HG03159 (cell line): ENCODE results near the gene ALK.
A peak's percentile ranks its signal among the peaks of the same experiment; 100 is the strongest.
"Not testable (repeated sequence)": the region's sequence is repeated elsewhere in the genome, so short reads cannot be mapped to it uniquely, and the experiment has no call there.

Source experiments
- ATAC-seq: cut with Tn5 transposase; IDR thresholded peaks from one replicate; pipeline ENCODE4 v1.9.1; 2021; ENCODE audit warnings: mild to moderate bottlenecking, moderate library complexity; ENCODE audit not compliant: unreplicated experiment

ALK gene

GRCh38 chr2:29761278-29761677, 160.1 kb downstream of the ALK start:
- no peak for ATAC-seq

GRCh38 chr2:29760008-29760407, 161.4 kb downstream of the ALK start:
- ATAC-seq, result no peak

- no peak for ATAC-seq
Observed at GRCh38 chr2:29759360-29759759, 162.0 kb downstream of the ALK start.

- ATAC-seq, result no peak
Observed at GRCh38 chr2:29755829-29756228, 165.6 kb downstream of the ALK start.

- ATAC-seq, result no peak
Observed at GRCh38 chr2:29755233-29755632, 166.2 kb downstream of the ALK start.

GRCh38 chr2:29753671-29754444, 167.5 kb downstream of the ALK start:
- no peak for ATAC-seq

- peak; percentile 53 for ATAC-seq
Observed at GRCh38 chr2:29751390-29751789, 170.0 kb downstream of the ALK start.

GRCh38 chr2:29750463-29750862, 170.9 kb downstream of the ALK start:
- ATAC-seq, result not testable (repeated sequence)

GRCh38 chr2:29749843-29750242, 171.5 kb downstream of the ALK start:
- no peak for ATAC-seq

GRCh38 chr2:29749041-29749440, 172.3 kb downstream of the ALK start:
- no peak for ATAC-seq

- ATAC-seq, result no peak
Observed at GRCh38 chr2:29747786-29748470, 173.5 kb downstream of the ALK start.

GRCh38 chr2:29744976-29745375, 176.4 kb downstream of the ALK start:
- ATAC-seq, result peak; percentile 74

- no peak for ATAC-seq
Observed at GRCh38 chr2:29743516-29743915, 177.9 kb downstream of the ALK start.

GRCh38 chr2:29742656-29743055, 178.7 kb downstream of the ALK start:
- no peak for ATAC-seq

- no peak for ATAC-seq
Observed at GRCh38 chr2:29741132-29741531, 180.3 kb downstream of the ALK start.

GRCh38 chr2:29733965-29734364, 187.4 kb downstream of the ALK start:
- no peak for ATAC-seq

- no peak for ATAC-seq
Observed at GRCh38 chr2:29733213-29733612, 188.2 kb downstream of the ALK start.

GRCh38 chr2:29731948-29732347, 189.4 kb downstream of the ALK start:
- no peak for ATAC-seq

- ATAC-seq, result no peak
Observed at GRCh38 chr2:29729932-29730331, 191.5 kb downstream of the ALK start.

GRCh38 chr2:29729401-29729800, 192.0 kb downstream of the ALK start:
- no peak for ATAC-seq

- no peak for ATAC-seq
Observed at GRCh38 chr2:29726976-29727375, 194.4 kb downstream of the ALK start.

- ATAC-seq, result no peak
Observed at GRCh38 chr2:29725610-29726009, 195.8 kb downstream of the ALK start.
